Hepatocyte (in vitro differentiated cells): ENCODE data around the gene GALNT13.

Source experiments
- EZH2 ChIP-seq: fragments of 200-600 bp; sonication (generic); IDR thresholded peaks from 2 replicates; pipeline ENCODE4 v1.6.1; 2016; ENCODE audit warnings: antibody characterized with exemption, mild to moderate bottlenecking, borderline replicate concordance
- TF ChIP-seq, protein P1 (sequence below): fragments of 200-600 bp; sonication (generic); IDR thresholded peaks from 2 replicates; pipeline ENCODE4 v1.5.1; 2016; ENCODE audit warnings: antibody characterized with exemption, mild to moderate bottlenecking; ENCODE audit not compliant: poor library complexity

DNA sequence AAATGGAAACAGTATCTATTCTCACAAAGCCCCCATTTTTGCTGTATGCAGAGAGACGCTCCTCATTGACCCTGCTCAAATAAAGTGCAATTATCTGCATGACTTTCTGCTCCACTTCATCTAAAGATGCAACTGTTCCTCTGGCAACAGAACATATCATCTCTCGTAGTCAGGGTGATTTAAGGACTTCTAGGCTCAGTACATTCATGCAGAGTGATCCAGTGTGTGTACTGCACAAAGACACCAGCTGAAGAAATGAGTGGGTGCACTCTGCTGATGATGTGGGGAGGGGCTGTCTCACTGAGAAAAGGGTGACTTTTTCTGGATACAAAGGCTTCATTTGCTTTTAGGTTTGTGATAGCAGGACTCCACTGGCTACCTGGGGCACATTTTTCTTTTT is 355.2 kb downstream of the GALNT13 start:
- TF ChIP-seq EZH2, result no peak
- TF ChIP-seq, protein P1, sequence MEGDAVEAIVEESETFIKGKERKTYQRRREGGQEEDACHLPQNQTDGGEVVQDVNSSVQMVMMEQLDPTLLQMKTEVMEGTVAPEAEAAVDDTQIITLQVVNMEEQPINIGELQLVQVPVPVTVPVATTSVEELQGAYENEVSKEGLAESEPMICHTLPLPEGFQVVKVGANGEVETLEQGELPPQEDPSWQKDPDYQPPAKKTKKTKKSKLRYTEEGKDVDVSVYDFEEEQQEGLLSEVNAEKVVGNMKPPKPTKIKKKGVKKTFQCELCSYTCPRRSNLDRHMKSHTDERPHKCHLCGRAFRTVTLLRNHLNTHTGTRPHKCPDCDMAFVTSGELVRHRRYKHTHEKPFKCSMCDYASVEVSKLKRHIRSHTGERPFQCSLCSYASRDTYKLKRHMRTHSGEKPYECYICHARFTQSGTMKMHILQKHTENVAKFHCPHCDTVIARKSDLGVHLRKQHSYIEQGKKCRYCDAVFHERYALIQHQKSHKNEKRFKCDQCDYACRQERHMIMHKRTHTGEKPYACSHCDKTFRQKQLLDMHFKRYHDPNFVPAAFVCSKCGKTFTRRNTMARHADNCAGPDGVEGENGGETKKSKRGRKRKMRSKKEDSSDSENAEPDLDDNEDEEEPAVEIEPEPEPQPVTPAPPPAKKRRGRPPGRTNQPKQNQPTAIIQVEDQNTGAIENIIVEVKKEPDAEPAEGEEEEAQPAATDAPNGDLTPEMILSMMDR, result no peak
